Measurements from ENCODE around the gene NACC2. TPM values are rescaled to one million over a fixed set of nuclear protein-coding genes. Genes with fewer than 3 reads are reported as not detected.

NACC2 gene
- total and polyA plus RNA-seq, 9 donors, result 7.0 to 47.0 (median 27.2) TPM

- H3K36me3 ChIP-seq, result no peaks in the 10 kb centered on the region
- H3K9me3 ChIP-seq, result no peaks in the 10 kb centered on the region
- H3K27ac ChIP-seq, result no peak overlapping the region
- no peak for DNase-seq
- no peak overlapping the region for H3K4me3 ChIP-seq
- TF ChIP-seq POLR2A (IDR thresholded peaks at IDR 0.05), result no peak
- TF ChIP-seq EP300 (IDR thresholded peaks at IDR 0.05), result no peak
- TF ChIP-seq CTCF (IDR thresholded peaks at IDR 0.05), result no peak
- intact Hi-C loops (cut with DNase I), result no loop called here
- H3K4me1 ChIP-seq (ENCODE audit: insufficient read depth), result no peaks in the 10 kb centered on the region
- 75 to 83% (median 81%) methylated on average over 24 of the region's 24 CpGs for WGBS, 3 donors
- no peaks in the 10 kb centered on the region for H3K27me3 ChIP-seq
Measured at GRCh38 chr9:135982499-135983207, 112.4 kb downstream of the NACC2 start.

- no peaks in the 10 kb centered on the region for H3K36me3 ChIP-seq
- intact Hi-C loops (cut with DNase I), result no loop called here
- DNase-seq, result no peak
- H3K27ac ChIP-seq, result no peak overlapping the region
- no peaks in the 10 kb centered on the region for H3K9me3 ChIP-seq
- H3K4me3 ChIP-seq, result no peak overlapping the region
- no peaks in the 10 kb centered on the region for H3K4me1 ChIP-seq (ENCODE audit: insufficient read depth)
- 79 to 81% (median 79%) methylated on average over 24 to 29 of the region's 29 CpGs for WGBS, 3 donors
- TF ChIP-seq CTCF (IDR thresholded peaks at IDR 0.05), result no peak
- no peak for TF ChIP-seq EP300 (IDR thresholded peaks at IDR 0.05)
- no peak for TF ChIP-seq POLR2A (IDR thresholded peaks at IDR 0.05)
- H3K27me3 ChIP-seq, result no peaks in the 10 kb centered on the region
Measured at GRCh38 chr9:135980926-135981630, 114.0 kb downstream of the NACC2 start.

GRCh38 chr9:135979547-135980166 is 115.4 kb downstream of the NACC2 start:
- no peaks in the 10 kb centered on the region for H3K9me3 ChIP-seq
- no peak for DNase-seq
- H3K4me1 ChIP-seq (ENCODE audit: insufficient read depth), result no peaks in the 10 kb centered on the region
- no peak for TF ChIP-seq EP300 (IDR thresholded peaks at IDR 0.05)
- TF ChIP-seq CTCF (IDR thresholded peaks at IDR 0.05), result no peak
- no peak for TF ChIP-seq POLR2A (IDR thresholded peaks at IDR 0.05)
- H3K27ac ChIP-seq, result no peak overlapping the region
- no peaks in the 10 kb centered on the region for H3K27me3 ChIP-seq
- H3K36me3 ChIP-seq, result no peaks in the 10 kb centered on the region
- WGBS, 3 donors, result 53 to 65% (median 57%) methylated on average over 16 to 19 of the region's 19 CpGs
- intact Hi-C loops (cut with DNase I), result no loop called here
- H3K4me3 ChIP-seq, result no peak overlapping the region

GRCh38 chr9:135978642-135979546 is 116.2 kb downstream of the NACC2 start:
- H3K27me3 ChIP-seq, result no peaks in the 10 kb centered on the region
- H3K27ac ChIP-seq, result no peak overlapping the region
- 41 to 57% (median 46%) methylated on average over 19 to 20 of the region's 20 CpGs for WGBS, 3 donors
- DNase-seq, result no peak
- intact Hi-C loops (cut with DNase I), result no loop called here
- TF ChIP-seq EP300 (IDR thresholded peaks at IDR 0.05), result no peak
- TF ChIP-seq CTCF (IDR thresholded peaks at IDR 0.05), result no peak
- TF ChIP-seq POLR2A (IDR thresholded peaks at IDR 0.05), result no peak
- H3K9me3 ChIP-seq, result no peaks in the 10 kb centered on the region
- no peaks in the 10 kb centered on the region for H3K4me1 ChIP-seq (ENCODE audit: insufficient read depth)
- H3K4me3 ChIP-seq, result no peak overlapping the region
- no peaks in the 10 kb centered on the region for H3K36me3 ChIP-seq

Data from ovary (tissue), 9 donors.